ENCODE results near the gene GPR68.

The GPR68 gene

GRCh38 chr14:91255026-91255695 lies 10.7 kb upstream of the GPR68 start:
- no peak for DNase-seq (ENCODE audit: low read depth)
- no peak overlapping the region for H3K4me3 ChIP-seq (ENCODE audit: control insufficient read depth, low read depth, low read length)
- no peak for TF ChIP-seq CTCF (conservative IDR thresholded peaks at IDR 0.05; ENCODE audit: control insufficient read depth, insufficient read depth, low read depth, low read length)

- H3K4me3 ChIP-seq (ENCODE audit: control insufficient read depth, low read depth, low read length) = no peak overlapping the region
- TF ChIP-seq CTCF (conservative IDR thresholded peaks at IDR 0.05; ENCODE audit: control insufficient read depth, insufficient read depth, low read depth, low read length) = no peak
- no peak for DNase-seq (ENCODE audit: low read depth)
Measured at GRCh38 chr14:91254461-91254860, 10.0 kb upstream of the GPR68 start.

- DNase-seq (ENCODE audit: low read depth) = no peak
- peak overlapping the region; percentile 30 for H3K4me3 ChIP-seq (ENCODE audit: control insufficient read depth, low read depth, low read length)
- TF ChIP-seq CTCF (conservative IDR thresholded peaks at IDR 0.05; ENCODE audit: control insufficient read depth, insufficient read depth, low read depth, low read length) = no peak
Measured at GRCh38 chr14:91253795-91254323, 9.4 kb upstream of the GPR68 start.

- DNase-seq (ENCODE audit: low read depth) = no peak
- no peak for TF ChIP-seq CTCF (conservative IDR thresholded peaks at IDR 0.05; ENCODE audit: control insufficient read depth, insufficient read depth, low read depth, low read length)
- H3K4me3 ChIP-seq (ENCODE audit: control insufficient read depth, low read depth, low read length) = peak overlapping the region; percentile 46
Measured at GRCh38 chr14:91252871-91253794, 8.6 kb upstream of the GPR68 start.

- H3K4me3 ChIP-seq (ENCODE audit: control insufficient read depth, low read depth, low read length) = no peak overlapping the region
- no peak for TF ChIP-seq CTCF (conservative IDR thresholded peaks at IDR 0.05; ENCODE audit: control insufficient read depth, insufficient read depth, low read depth, low read length)
- no peak for DNase-seq (ENCODE audit: low read depth)
Measured at GRCh38 chr14:91250912-91251311, 6.4 kb upstream of the GPR68 start.

GRCh38 chr14:91249841-91250616 lies 5.5 kb upstream of the GPR68 start:
- H3K4me3 ChIP-seq (ENCODE audit: control insufficient read depth, low read depth, low read length) = no peak overlapping the region
- TF ChIP-seq CTCF (conservative IDR thresholded peaks at IDR 0.05; ENCODE audit: control insufficient read depth, insufficient read depth, low read depth, low read length) = no peak
- DNase-seq (ENCODE audit: low read depth) = no peak
